Uterus (tissue), 2 donors: ENCODE data around the gene TSKU.

Source experiments
- POLR2A ChIP-seq, 2 donors: fragments of 450-650 bp; IDR thresholded peaks; one replicate each; pipeline ENCODE4 v1.6.1; 2016; ENCODE audit warnings: antibody characterized with exemption in 2 of 2, mild to moderate bottlenecking in 1 of 2, moderate library complexity in 1 of 2
- TF ChIP-seq, protein P1 (sequence below), 4 experiments: fragments of 200-600 bp in 2 of 4; fragments of 450-650 bp in 2 of 4; sonication (generic) in 2 of 4; IDR thresholded peaks; one replicate each; pipeline ENCODE4 v1.5.1; 2016 to 2019; ENCODE audit warnings: antibody characterized with exemption in 4 of 4, mild to moderate bottlenecking in 2 of 4, moderate library complexity in 1 of 4

DNA sequence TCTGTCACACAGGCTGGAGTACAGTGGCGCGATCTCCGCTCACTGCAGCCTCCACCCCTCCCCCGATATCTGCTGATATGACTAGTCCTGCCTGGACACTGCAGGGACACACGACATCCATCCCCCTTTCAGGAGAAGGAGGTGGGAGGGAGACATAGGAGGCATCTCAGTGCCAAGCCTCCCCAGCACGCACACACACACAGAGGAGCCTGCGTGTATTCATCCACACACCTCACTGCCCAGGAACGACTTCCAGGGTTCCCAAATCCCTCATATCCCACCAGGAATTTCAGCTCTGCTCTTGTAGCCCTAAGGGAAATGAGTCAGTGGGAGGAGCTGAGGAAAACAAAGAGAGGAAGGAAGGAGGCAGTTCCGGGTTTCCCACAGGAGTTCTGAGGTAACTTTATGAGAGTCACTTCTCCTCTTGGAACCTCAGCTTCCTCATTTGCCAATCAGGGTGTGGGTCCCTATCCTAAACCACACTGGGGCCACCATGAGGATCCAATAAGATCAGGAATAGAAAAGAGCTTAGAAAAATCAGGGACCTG lies 40.4 kb downstream of the TSKU start:
- TF ChIP-seq, protein P1, sequence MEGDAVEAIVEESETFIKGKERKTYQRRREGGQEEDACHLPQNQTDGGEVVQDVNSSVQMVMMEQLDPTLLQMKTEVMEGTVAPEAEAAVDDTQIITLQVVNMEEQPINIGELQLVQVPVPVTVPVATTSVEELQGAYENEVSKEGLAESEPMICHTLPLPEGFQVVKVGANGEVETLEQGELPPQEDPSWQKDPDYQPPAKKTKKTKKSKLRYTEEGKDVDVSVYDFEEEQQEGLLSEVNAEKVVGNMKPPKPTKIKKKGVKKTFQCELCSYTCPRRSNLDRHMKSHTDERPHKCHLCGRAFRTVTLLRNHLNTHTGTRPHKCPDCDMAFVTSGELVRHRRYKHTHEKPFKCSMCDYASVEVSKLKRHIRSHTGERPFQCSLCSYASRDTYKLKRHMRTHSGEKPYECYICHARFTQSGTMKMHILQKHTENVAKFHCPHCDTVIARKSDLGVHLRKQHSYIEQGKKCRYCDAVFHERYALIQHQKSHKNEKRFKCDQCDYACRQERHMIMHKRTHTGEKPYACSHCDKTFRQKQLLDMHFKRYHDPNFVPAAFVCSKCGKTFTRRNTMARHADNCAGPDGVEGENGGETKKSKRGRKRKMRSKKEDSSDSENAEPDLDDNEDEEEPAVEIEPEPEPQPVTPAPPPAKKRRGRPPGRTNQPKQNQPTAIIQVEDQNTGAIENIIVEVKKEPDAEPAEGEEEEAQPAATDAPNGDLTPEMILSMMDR (IDR thresholded peaks at IDR 0.05): no peak
- no peak for TF ChIP-seq POLR2A (IDR thresholded peaks at IDR 0.05)
